IMR-90 (cell line): ENCODE results near the gene UNC13A. TPM values are rescaled to one million over a fixed set of nuclear protein-coding genes. Genes with fewer than 3 reads are reported as not detected.

Experiments
- ATAC-seq: fragments of 200-7000 bp; cut with Tn5 transposase; 2 replicates; pipeline ENCODE4 v1.9.1; 2020; ENCODE audit warnings: low read depth, mild to moderate bottlenecking, moderate library complexity
- BruUV-seq: library from RNA; stranded (reverse); fragments of 400-500 nt; replicated peaks from 2 replicates; lab custom pipeline; 2021; lab: Mats Ljungman, UMichigan
- CTCF ChIA-PET: fragments of 300-600 bp; formaldehyde crosslinking; extraction: SDS; loops from one replicate; lab custom pipeline; 2021; ENCODE audit warnings: antibody characterized with exemption; lab: Yijun Ruan, JAX
- POLR2A ChIA-PET: fragments of 300-600 bp; sonication (Branson Sonifier 250); formaldehyde crosslinking; loops from one replicate; lab custom pipeline; 2022; ENCODE audit warnings: antibody characterized with exemption; ENCODE audit not compliant: unreplicated experiment; lab: Charles Lee
- DNase-seq: peaks from one replicate; pipeline ENCODE4 v3.0.0; 2013
- H2AFZ ChIP-seq: replicated peaks from 2 replicates; pipeline ENCODE3; 2013; ENCODE audit warnings: low read length, mild to moderate bottlenecking; ENCODE audit not compliant: poor library complexity
- H2AK5ac ChIP-seq: 2 replicates; pipeline ENCODE4 v1.6.1; 2013; ENCODE audit warnings: low read depth, low read length, inconsistent platforms
- H2AK9ac ChIP-seq: replicated peaks from 2 replicates; pipeline ENCODE3; 2013; ENCODE audit warnings: mild to moderate bottlenecking, low read depth, low read length, moderate library complexity; ENCODE audit not compliant: poor library complexity
- H2BK120ac ChIP-seq: 2 replicates; pipeline ENCODE4 v1.6.1; 2013; ENCODE audit warnings: low read depth, low read length, inconsistent platforms
- H2BK15ac ChIP-seq: 3 replicates; pipeline ENCODE4 v1.6.1; 2013; ENCODE audit warnings: low read depth, low read length, inconsistent platforms
- H2BK20ac ChIP-seq: 2 replicates; pipeline ENCODE4 v1.6.1; 2013; ENCODE audit warnings: low read depth, mild to moderate bottlenecking, inconsistent platforms, low read length, moderate library complexity
- H2BK5ac ChIP-seq: 2 replicates; pipeline ENCODE4 v1.6.1; 2013; ENCODE audit warnings: mild to moderate bottlenecking, low read depth, low read length, inconsistent platforms; ENCODE audit not compliant: poor library complexity, severe bottlenecking
- H3K14ac ChIP-seq: replicated peaks from 2 replicates; pipeline ENCODE4 v1.6.1; 2013; ENCODE audit warnings: low read depth, low read length, inconsistent platforms
- H3K18ac ChIP-seq: 2 replicates; pipeline ENCODE4 v1.6.1; 2013; ENCODE audit warnings: low read depth, low read length, control low read depth
- H3K23ac ChIP-seq: 2 replicates; pipeline ENCODE4 v1.6.1; 2013; ENCODE audit warnings: low read depth, low read length, inconsistent platforms
- H3K27ac ChIP-seq: 2 replicates; pipeline ENCODE4 v1.5.1; 2013; ENCODE audit warnings: mild to moderate bottlenecking, control low read depth, low read length; ENCODE audit not compliant: insufficient read depth
- H3K27me3 ChIP-seq: 2 replicates; pipeline ENCODE4 v1.6.1; 2013; ENCODE audit warnings: low read length; ENCODE audit not compliant: control insufficient read depth, insufficient read depth
- H3K36me3 ChIP-seq: 2 replicates; pipeline ENCODE4 v1.6.1; 2013; ENCODE audit warnings: low read length, mixed read lengths; ENCODE audit not compliant: control insufficient read depth, insufficient read depth
- H3K4ac ChIP-seq: 2 replicates; pipeline ENCODE4 v1.6.1; 2013; ENCODE audit warnings: low read depth, low read length, inconsistent platforms
- H3K4me1 ChIP-seq: 2 replicates; pipeline ENCODE4 v1.6.1; 2013; ENCODE audit warnings: low read length, mixed read lengths; ENCODE audit not compliant: control insufficient read depth, insufficient read depth
- H3K4me2 ChIP-seq: 2 replicates; pipeline ENCODE4 v1.6.1; 2013; ENCODE audit warnings: low read depth, mild to moderate bottlenecking, control low read depth, low read length, moderate library complexity
- H3K4me3 ChIP-seq: 2 replicates; pipeline ENCODE4 v1.5.1; 2013; ENCODE audit warnings: low read depth, mild to moderate bottlenecking, control low read depth, low read length, moderate library complexity; ENCODE audit not compliant: insufficient read depth
- H3K56ac ChIP-seq: 2 replicates; pipeline ENCODE4 v1.6.1; 2013; ENCODE audit warnings: low read length, inconsistent platforms; ENCODE audit not compliant: insufficient read depth; ENCODE audit errors: extremely low read depth
- H3K79me1 ChIP-seq, 2 experiments: 2 replicates each; pipeline ENCODE4 v1.6.1; 2013; ENCODE audit warnings: low read length in 2 of 2, inconsistent platforms in 1 of 2, low read depth in 1 of 2
- H3K9ac ChIP-seq: 2 replicates; pipeline ENCODE4 v1.6.1; 2013; ENCODE audit warnings: low read depth, low read length, control low read depth
- H3K9me1 ChIP-seq: 2 replicates; pipeline ENCODE4 v1.6.1; 2013; ENCODE audit warnings: low read length, inconsistent platforms; ENCODE audit not compliant: insufficient read depth
- H3K9me3 ChIP-seq: 2 replicates; pipeline ENCODE4 v1.6.1; 2013; ENCODE audit warnings: low read length; ENCODE audit not compliant: control insufficient read depth, insufficient read depth
- H4K20me1 ChIP-seq: 2 replicates; pipeline ENCODE4 v1.6.1; 2013; ENCODE audit warnings: low read length, inconsistent platforms; ENCODE audit not compliant: insufficient read depth
- H4K5ac ChIP-seq: 2 replicates; pipeline ENCODE4 v1.6.1; 2013; ENCODE audit warnings: mild to moderate bottlenecking, low read depth, low read length, control low read depth
- H4K8ac ChIP-seq, 2 experiments: 2 replicates each; pipeline ENCODE4 v1.6.1; 2013; ENCODE audit warnings: low read depth in 2 of 2, low read length in 2 of 2, control low read depth in 1 of 2, inconsistent platforms in 1 of 2
- H4K91ac ChIP-seq: 2 replicates; pipeline ENCODE4 v1.6.1; 2013; ENCODE audit warnings: low read depth, low read length, inconsistent platforms; ENCODE audit not compliant: insufficient read depth
- CEBPB ChIP-seq: IDR thresholded peaks from 2 replicates; pipeline ENCODE4 v1.6.1; 2012; ENCODE audit warnings: low read depth, low read length, improper control_type of control experiment
- CHD1 ChIP-seq: IDR thresholded peaks from 2 replicates; pipeline ENCODE4 v1.6.1; 2012; ENCODE audit warnings: low read depth, low read length, improper control_type of control experiment
- MAZ ChIP-seq: IDR thresholded peaks from 2 replicates; pipeline ENCODE4 v1.6.1; 2012; ENCODE audit warnings: low read depth, mild to moderate bottlenecking, low read length, improper control_type of control experiment, moderate library complexity, borderline replicate concordance
- NFE2L2 ChIP-seq: fragments of 150-350 bp; IDR thresholded peaks from 2 replicates; pipeline ENCODE4 v1.6.1; 2016; ENCODE audit warnings: low read depth, mild to moderate bottlenecking, low read length
- USF2 ChIP-seq: fragments of 150-350 bp; IDR thresholded peaks from 2 replicates; pipeline ENCODE4 v1.6.1; 2017; ENCODE audit warnings: mild to moderate bottlenecking, antibody characterized with exemption, low read length, low read depth
- WGBS, 2 experiments: methylation state at CpG; one replicate each; pipeline versions ENCODE4 v1.1.5 to v1.1.7; 2013; ENCODE audit warnings: missing lambda C conversion rate in 2 of 2; ENCODE audit not compliant: insufficient read length in 1 of 2; ENCODE audit errors: extremely low coverage in 2 of 2; 5-methylcytosine and 5-hydroxymethylcytosine counted together
- dilution Hi-C: fragments of 300-500 bp; cut with HindIII; formaldehyde crosslinking; loops from one replicate; pipeline ENCODE4 v1.14.3; 2018; ENCODE audit warnings: low sequenced_read_pairs; ENCODE audit not compliant: unreplicated experiment
- in situ Hi-C: fragments of 300-500 bp; cut with MboI; formaldehyde crosslinking; loops from 3 replicates; pipeline ENCODE4 v1.14.3; 2019; ENCODE audit warnings: low sequenced_read_pairs, inconsistent platforms, mixed read lengths
- intact Hi-C: fragments of 100-400 bp; cut with micrococcal nuclease; formaldehyde crosslinking; loops from 2 replicates; pipeline ENCODE4 v1.10.0; 2022
- polyA plus RNA-seq, 3 experiments: library from polyadenylated mRNA; depleted of rRNA; stranded (reverse); fragments of >200 nt; gene quantifications; 2 replicates each; pipeline ENCODE4 v1.2.3, GENCODE V29; 2012; ENCODE audit warnings: low replicate concordance in 1 of 3
- total RNA-seq: library from RNA; depleted of rRNA; stranded (reverse); fragments of >200 nt; gene quantifications from 2 replicates; pipeline ENCODE4 v1.2.3, GENCODE V29; 2012

Gene UNC13A
- total and polyA plus RNA-seq, 2 of the 4 experiments (the other 2 are of a cell fraction), result 0.18 to 0.22 TPM

GRCh38 chr19:17655751-17656472 is 32.2 kb downstream of the UNC13A start:
- Histone ChIP-seq H3K9me1 (no peaks in the 10 kb centered on the region), H3K14ac (no peak overlapping the region), H3K27ac (no peak overlapping the region), H3K9me3 (peaks cover 2% of the 10 kb centered on the region; the same call in 1 of the 2 replicates), H3K4ac (no peak overlapping the region), H4K20me1 (no peaks in the 10 kb centered on the region), H3K4me1 (no peaks in the 10 kb centered on the region), H2AK5ac (no peak overlapping the region), H2BK20ac (no peak overlapping the region), H2AFZ (no peak overlapping the region), H3K18ac (no peak overlapping the region), H4K5ac (no peak overlapping the region), H3K23ac (no peak overlapping the region), H2AK9ac (no peak overlapping the region), H3K4me3 (no peak overlapping the region), H4K91ac (no peak overlapping the region), H2BK15ac (no peak overlapping the region), H3K79me1 (no peaks in the 10 kb centered on the region), H2BK120ac (no peak overlapping the region), H3K36me3 (no peaks in the 10 kb centered on the region), H3K4me2 (no peak overlapping the region), H2BK5ac (no peak overlapping the region), H3K27me3 (peaks cover 2% of the 10 kb centered on the region; the same call in 1 of the 2 replicates), H3K56ac (no peak overlapping the region), H3K9ac (no peak overlapping the region), H4K8ac (no peak overlapping the region)
- in situ Hi-C loops (no loop called here), dilution Hi-C loops (no loop called here), intact Hi-C loops (no loop called here)
- WGBS, 2 experiments, result 77% methylated on average over 15 of the region's 25 CpGs; no CpG with 5 or more reads in 1 of the 2 experiments
- ATAC-seq (no peak), DNase-seq (no peak)
- ChIA-PET CTCF (no interaction called here), POLR2A (no interaction called here)
- TF ChIP-seq CEBPB (no peak), CHD1 (no peak), USF2 (no peak), MAZ (no peak), NFE2L2 (no peak)
- BruUV-seq, result no TSS peak
